SKM-1 treated with dmso at 0.1 percent for 144 hours (cell line): ENCODE data around the gene FKBP9.
"Not testable (repeated sequence)": the region's sequence is repeated elsewhere in the genome, so short reads cannot be mapped to it uniquely, and the experiment has no call there.

ENCODE experiments used
- DNase-seq: peaks from one replicate; lab custom pipeline; 2025; ENCODE audit not compliant: unreplicated experiment; lab: John Stamatoyannopoulos, UW

The FKBP9 gene

GRCh38 chr7:32947420-32947983 is 9.7 kb upstream of the FKBP9 start:
- no peak for DNase-seq

DNA sequence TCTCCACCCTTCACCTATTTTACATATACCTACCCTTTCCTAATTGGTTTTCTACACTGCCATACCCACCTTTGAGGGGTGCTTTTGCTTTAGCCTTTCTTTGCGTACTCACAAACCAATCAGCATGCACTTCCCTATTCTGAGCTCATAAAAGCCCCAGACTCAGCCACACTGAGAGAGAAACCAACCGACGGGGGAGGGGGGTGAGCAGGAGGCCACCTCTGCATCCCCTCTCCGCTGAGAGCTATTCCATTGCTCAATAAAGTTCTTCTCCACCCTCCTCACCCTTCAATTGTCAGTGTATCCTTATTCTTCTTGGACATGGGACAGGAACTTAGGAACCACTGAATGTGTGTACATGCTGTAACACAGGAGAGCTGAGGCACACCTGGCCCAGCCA is 9.0 kb upstream of the FKBP9 start:
- no peak for DNase-seq

DNA sequence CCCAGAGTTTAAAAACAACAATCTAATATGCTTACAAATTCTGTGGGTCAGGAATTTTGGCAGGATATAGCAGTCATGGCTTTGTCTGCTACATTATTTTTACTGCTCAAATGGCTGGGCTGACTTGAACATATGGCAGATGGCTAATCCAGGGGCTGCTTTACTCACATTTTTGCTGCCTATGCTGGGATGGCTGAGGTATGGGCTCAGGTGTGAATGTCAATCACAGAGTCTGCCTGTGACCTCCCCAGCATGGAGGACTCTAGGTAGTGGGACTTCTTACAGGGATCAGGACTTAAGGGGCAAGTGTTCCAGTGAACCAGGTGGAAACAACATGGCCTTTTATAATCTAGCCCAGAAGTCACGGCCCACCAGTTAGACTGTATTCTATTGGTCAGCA is 4.4 kb upstream of the FKBP9 start:
- no peak for DNase-seq

DNA sequence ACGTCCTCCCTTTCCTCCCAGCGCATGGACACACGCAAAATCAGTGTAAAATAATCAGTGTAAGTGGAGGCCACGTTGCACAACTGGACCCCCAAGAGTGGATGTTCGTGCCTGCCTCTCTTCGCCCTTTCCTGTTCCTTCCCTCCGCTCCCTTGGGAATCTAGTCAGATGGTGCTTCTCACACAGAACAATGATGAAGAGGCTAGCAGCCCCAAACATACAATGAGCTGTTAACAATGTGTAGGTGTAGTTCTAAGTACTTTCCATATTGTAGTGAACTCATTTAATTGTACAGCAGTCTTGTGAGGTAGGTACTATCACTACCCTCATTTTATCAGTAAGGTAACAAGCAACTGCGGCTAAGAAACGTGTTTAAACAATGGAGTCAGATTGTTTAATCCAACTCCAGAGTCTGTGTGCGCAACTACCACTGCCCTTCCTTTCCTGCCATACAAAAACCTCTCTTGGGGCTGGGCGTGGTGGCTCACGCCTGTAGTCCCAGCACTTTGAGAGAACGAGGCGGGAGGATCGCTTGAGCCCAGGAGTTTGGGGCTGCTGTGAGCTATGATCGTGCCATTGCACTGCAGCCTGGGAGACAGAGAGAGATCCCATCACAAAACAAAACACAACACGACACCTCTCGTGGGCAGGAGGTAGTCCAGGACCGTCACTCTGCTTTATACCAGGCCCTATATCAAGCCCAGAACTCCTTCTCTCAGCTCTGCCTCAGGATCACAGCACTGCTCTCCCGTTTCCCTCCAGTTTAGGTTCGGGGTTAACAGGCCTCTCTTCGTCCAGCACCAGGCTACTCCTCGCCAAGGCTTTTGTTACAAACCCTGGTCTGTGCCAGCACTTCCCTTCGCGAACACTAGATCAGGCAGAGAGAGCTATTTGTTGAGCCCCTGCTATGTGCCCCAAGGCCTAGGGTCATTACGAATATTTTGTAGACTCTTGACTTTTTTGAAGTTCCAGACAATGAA is 1.1 kb downstream of the FKBP9 start:
- no peak for DNase-seq

GRCh38 chr7:32963880-32964301 is 6.7 kb downstream of the FKBP9 start:
- not testable (repeated sequence) for DNase-seq

DNA sequence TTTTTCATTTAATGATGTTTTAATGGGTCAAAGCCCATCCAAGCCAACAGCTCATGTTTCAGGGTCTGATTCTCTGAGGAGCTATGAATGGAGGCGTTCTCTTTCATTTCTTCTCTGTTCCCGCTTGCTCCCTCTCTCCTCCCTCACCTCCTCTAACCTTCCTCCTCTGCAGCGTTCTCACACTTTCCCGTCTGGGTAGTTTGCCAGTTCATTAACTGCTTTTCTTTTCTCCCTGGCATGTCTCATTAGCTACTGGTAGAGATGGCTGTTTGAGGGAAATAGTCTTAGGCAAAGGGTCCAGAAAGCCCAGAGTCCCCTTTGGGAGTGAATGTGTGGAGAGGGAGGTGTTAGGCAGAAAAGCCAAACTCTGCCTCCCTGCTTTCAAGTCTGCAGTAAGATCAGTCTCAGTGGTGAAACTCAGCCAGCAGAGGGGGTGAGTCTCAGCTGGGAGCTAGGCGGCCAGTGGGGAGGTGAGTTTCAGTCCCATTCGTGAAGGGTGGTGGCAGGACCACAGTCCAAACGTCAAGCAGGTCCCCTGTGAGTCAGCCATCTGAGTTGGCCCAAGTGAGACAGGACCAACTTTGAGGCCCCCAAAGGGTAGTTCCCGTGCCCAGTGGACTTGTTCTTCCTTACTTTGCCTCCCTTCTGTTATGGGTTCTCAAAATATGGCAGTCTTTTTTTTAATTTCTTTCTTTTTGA is 7.4 kb downstream of the FKBP9 start:
- not testable (repeated sequence) for DNase-seq

DNA sequence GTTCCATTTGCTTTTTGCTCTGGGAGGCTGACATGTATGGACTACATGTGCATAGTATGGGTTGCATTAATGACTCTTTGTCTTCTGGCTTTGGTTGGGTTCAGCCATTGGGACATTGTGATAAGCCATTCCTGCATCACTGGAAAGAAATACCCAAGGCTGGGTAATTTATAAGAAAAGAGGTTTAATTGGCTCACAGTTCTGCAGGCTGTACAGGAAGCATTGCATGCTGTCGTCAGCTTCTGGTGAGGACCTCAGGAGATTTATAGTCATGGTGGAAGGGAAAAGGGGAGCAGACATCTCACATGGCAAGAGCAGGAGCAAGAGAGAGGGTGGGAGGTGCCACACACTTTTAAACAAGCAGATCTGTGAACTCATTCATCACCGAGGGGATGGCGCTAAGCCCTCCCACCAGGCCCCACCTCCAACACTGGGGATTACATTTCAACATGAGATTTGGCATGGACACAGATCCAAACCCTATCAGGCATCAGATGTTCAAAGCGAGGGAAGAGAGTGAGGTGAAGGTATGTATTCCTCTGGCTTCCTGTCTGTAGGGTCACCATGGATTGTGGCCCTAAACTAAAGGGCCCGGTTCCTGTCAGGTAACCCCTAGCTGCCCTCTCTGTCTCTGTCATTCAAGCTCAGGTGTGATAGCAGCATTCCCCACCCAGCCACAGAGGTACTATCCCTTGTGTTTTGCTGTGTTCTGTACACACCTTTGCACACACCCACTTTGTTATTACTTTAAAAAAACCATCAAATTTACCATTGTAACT is 9.4 kb downstream of the FKBP9 start:
- DNase-seq, result not testable (repeated sequence)

- DNase-seq, result not testable (repeated sequence)
These were observed 10.0 kb downstream of the FKBP9 start for GRCh38 chr7:32967268-32967582.

- DNase-seq, result not testable (repeated sequence)
These were observed 14.7 kb downstream of the FKBP9 start for GRCh38 chr7:32971967-32972366.

- peak; percentile 18 for DNase-seq
These were observed 19.9 kb downstream of the FKBP9 start for GRCh38 chr7:32977159-32977558.

DNA sequence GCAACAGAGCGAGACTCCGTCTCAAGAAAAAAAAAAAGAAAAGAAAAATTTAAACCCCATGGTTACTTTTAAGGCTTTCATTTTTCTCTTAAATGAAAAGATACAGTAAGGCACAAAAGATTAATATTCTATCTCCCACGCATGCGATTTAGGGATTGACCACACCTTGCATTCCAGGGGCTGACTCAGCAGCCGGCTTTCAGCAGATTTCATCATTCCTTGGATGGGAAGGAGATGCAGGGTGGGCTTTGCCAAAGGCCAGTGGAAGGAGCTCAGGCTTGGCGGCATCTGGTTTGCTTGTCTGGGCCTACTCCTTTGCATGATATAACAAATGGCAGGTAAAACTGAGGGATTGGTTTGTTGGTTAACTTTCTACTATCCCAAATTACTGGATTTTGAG is 22.0 kb downstream of the FKBP9 start:
- DNase-seq, result not testable (repeated sequence)

GRCh38 chr7:32979902-32980301 is 22.7 kb downstream of the FKBP9 start:
- DNase-seq, result not testable (repeated sequence)

DNA sequence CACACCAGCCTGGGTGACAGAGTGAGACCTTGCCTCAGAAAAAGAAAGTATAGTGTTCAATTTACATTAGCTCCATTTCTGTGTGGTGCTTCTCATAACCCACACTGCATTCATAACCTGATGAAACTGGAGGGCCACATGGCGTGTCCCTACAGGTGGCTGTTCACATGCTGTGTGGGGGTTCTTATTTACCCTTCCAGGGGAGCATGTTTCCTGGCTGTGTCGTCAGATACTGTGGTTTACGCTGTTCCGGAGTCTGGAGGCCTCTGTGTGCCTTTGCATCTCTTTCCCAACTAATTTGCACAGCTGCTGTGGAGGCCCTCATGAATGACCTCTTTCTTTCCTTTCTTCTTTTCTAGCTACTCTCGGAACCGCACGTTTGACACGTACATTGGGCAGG is 30.9 kb downstream of the FKBP9 start:
- DNase-seq, result peak; percentile 11

DNA sequence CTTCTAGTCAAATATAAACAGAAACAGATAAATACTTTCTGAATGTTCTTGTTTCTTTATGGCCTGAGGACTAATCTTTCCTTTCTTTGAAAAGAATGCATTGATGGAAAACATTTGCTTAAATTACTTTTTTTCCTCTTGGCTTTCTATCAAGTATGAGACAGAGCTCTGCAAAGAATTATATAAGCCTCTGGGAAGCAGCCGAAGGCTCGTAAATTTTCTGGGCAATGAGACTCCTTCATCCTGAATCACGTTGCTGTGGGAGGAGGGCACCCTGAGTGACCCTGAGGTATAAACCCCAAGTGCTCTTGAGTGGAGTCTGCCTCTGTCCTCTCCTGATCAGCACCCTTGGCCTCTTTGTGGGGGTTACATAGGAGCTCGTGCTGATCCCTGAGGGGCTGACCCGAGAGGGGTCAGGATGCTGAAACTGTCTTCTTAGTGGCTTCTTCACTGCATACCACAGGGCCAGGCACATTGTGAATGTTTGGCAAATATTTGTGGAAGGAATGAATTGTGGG is 33.9 kb downstream of the FKBP9 start:
- DNase-seq, result not testable (repeated sequence)

GRCh38 chr7:32991975-32992700 is 34.9 kb downstream of the FKBP9 start:
- DNase-seq, result not testable (repeated sequence)

DNA sequence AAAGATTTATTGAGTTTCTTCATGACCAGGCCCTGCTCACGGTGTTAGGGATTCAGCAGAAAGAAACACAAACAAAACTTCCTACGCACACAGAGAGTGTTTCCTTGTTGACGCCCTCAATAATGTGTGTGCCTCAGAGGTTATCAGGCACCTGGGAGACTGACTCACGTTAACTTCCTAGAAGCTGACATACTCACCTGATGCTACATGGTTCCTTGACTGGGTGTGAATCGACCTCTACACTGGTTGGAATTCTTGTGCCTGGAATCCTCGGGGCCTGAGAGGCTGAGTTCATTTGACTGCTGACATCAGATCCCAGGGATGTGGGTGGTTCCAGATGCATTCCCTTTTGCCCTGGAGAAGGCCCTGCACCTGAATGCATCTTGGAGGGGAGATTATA is 35.5 kb downstream of the FKBP9 start:
- DNase-seq, result not testable (repeated sequence)

- DNase-seq, result not testable (repeated sequence)
These were observed 40.7 kb downstream of the FKBP9 start for GRCh38 chr7:32997956-32998355.

GRCh38 chr7:32998361-32999171 is 41.3 kb downstream of the FKBP9 start:
- not testable (repeated sequence) for DNase-seq

DNA sequence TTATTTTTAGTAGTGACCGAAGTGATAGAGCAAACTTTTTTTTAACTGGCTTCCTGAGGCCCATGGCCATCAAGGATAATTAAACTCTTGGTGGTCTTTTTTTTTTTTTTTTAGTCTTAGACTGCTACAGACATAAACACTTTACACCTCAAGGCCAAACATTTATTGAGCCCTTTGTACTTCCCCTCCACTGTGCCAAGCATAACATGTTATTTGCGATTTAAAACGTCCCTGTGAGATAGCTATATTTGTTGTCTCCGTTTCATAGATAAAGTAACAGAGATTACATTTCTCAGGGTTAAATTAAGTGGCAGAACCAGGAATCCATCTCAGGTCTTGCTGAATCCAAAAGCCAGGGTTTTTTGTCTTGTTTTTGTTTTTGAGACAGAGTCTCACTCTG is 42.1 kb downstream of the FKBP9 start:
- DNase-seq, result not testable (repeated sequence)
